Fibroblast of villous mesenchyme (primary cell): Measurements from ENCODE around the gene NPL. TPM values are rescaled to one million over a fixed set of nuclear protein-coding genes. Genes with fewer than 3 reads are reported as not detected.

ENCODE experiments used
- DNase-seq: peaks from one replicate; pipeline ENCODE4 v3.0.0-alpha.2; 2010; ENCODE audit warnings: low read depth
- H3K4me3 ChIP-seq: 2 replicates; pipeline ENCODE4 v1.5.1; 2011; ENCODE audit warnings: low read depth, mild to moderate bottlenecking, low read length
- CTCF ChIP-seq: IDR thresholded peaks from 2 replicates; pipeline ENCODE4 v1.5.1; 2012; ENCODE audit warnings: low read depth, mild to moderate bottlenecking, low read length; ENCODE audit not compliant: insufficient read depth
- total RNA-seq: library from RNA; depleted of rRNA; stranded (reverse); fragments of >200 nt; gene quantifications from 2 replicates; pipeline ENCODE4 v1.2.3, GENCODE V29; 2012

NPL gene
- total RNA-seq, 1 donor = 3.5 TPM

- no peak for DNase-seq
- no peak overlapping the region for H3K4me3 ChIP-seq
- TF ChIP-seq CTCF = no peak
These were observed 19.9 kb downstream of the NPL start for GRCh38 chr1:182809414-182809957.

- H3K4me3 ChIP-seq = no peak overlapping the region
- TF ChIP-seq CTCF = no peak
- no peak for DNase-seq
These were observed 22.6 kb downstream of the NPL start for GRCh38 chr1:182811975-182812722.

GRCh38 chr1:182816863-182817262, 27.3 kb downstream of the NPL start:
- DNase-seq = no peak
- H3K4me3 ChIP-seq = no peak overlapping the region
- TF ChIP-seq CTCF = no peak

GRCh38 chr1:182817802-182818201, 28.2 kb downstream of the NPL start:
- no peak for DNase-seq
- no peak overlapping the region for H3K4me3 ChIP-seq
- no peak for TF ChIP-seq CTCF

DNA sequence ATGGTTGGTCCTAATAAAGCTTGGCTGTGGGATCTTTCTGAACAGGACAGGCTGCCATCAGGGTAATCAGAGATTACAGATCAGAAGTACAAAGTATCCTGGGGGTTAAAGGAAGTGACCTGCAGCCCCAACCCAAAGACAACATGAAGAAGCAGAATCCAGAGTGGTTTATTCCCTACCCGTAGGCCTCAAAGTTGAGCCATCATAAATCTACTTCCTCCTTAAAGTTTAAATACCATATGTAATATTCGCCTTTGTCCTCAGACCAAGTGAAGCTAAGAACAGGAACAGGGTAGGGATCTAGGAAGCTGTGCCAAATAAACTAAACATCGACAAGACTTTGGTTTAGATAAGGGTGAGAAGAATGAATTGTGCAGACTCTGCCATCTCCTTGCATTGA, 33.6 kb downstream of the NPL start:
- no peak for DNase-seq
- TF ChIP-seq CTCF = no peak
- H3K4me3 ChIP-seq = no peak overlapping the region

GRCh38 chr1:182826892-182827291, 37.3 kb downstream of the NPL start:
- no peak for TF ChIP-seq CTCF
- DNase-seq = no peak
- H3K4me3 ChIP-seq = no peak overlapping the region
